Thyroid gland (tissue), 4 donors: ENCODE measurements around the gene MVB12B. TPM values are rescaled to one million over a fixed set of nuclear protein-coding genes. Genes with fewer than 3 reads are reported as not detected.

Source experiments
- DNase-seq, 2 donors: peaks; one replicate each; pipeline ENCODE4 v3.0.0-alpha.2; 2019
- H3K27ac ChIP-seq, 3 donors: fragments of 200-600 bp; sonication (generic); 1 replicate in 2 of 3; 2 replicates in 1 of 3; pipeline ENCODE4 v1.5.1; 2016 to 2019; ENCODE audit warnings: mild to moderate bottlenecking in 1 of 3, moderate library complexity in 1 of 3
- H3K27me3 ChIP-seq: fragments of 200-600 bp; sonication (generic); one replicate; pipeline ENCODE4 v1.5.1; 2019
- H3K36me3 ChIP-seq, 2 donors: fragments of 200-600 bp; sonication (generic); one replicate each; pipeline ENCODE4 v1.5.1; 2016 to 2019
- H3K4me1 ChIP-seq, 2 donors: fragments of 200-600 bp; sonication (generic); one replicate each; pipeline ENCODE4 v1.5.1; 2017 to 2019
- H3K4me3 ChIP-seq, 3 donors: fragments of 200-600 bp; sonication (generic); replicated peaks in 1 of 3; 1 replicate in 2 of 3; 2 replicates in 1 of 3; pipeline ENCODE4 v1.5.1; 2016; ENCODE audit warnings: mild to moderate bottlenecking in 1 of 3
- H3K9me3 ChIP-seq: fragments of 200-600 bp; sonication (generic); one replicate; pipeline ENCODE4 v1.5.1; 2017
- POLR2A ChIP-seq, 2 donors: fragments of 450-650 bp; IDR thresholded peaks; one replicate each; pipeline ENCODE4 v1.6.1; 2017; ENCODE audit warnings: antibody characterized with exemption in 2 of 2, mild to moderate bottlenecking in 2 of 2, moderate library complexity in 1 of 2
- WGBS, 2 donors: methylation state at CpG; one replicate each; pipeline ENCODE4 v1.1.5; 2017; 5-methylcytosine and 5-hydroxymethylcytosine counted together
- intact Hi-C: fragments of 100-400 bp; cut with DNase I; formaldehyde crosslinking; loops from one replicate; pipeline ENCODE4 v1.15.1; 2023
- total RNA-seq, 4 donors: library from RNA; depleted of rRNA; stranded (reverse); fragments of >200 nt; gene quantifications; one replicate each; pipeline ENCODE4 v1.2.3, GENCODE V29; 2016
- TF ChIP-seq, protein P1 (sequence below), 6 experiments: fragments of 200-600 bp in 3 of 6; fragments of 450-650 bp in 3 of 6; sonication (generic) in 3 of 6; IDR thresholded peaks; one replicate each; pipeline ENCODE4 v1.5.1; 2016 to 2019; ENCODE audit warnings: antibody characterized with exemption in 6 of 6, mild to moderate bottlenecking in 2 of 6, inconsistent platforms in 1 of 6, moderate library complexity in 1 of 6

MVB12B gene
- total RNA-seq, 4 donors from 2014 or later, result 13.4 to 19.3 (median 15.5) TPM

DNA sequence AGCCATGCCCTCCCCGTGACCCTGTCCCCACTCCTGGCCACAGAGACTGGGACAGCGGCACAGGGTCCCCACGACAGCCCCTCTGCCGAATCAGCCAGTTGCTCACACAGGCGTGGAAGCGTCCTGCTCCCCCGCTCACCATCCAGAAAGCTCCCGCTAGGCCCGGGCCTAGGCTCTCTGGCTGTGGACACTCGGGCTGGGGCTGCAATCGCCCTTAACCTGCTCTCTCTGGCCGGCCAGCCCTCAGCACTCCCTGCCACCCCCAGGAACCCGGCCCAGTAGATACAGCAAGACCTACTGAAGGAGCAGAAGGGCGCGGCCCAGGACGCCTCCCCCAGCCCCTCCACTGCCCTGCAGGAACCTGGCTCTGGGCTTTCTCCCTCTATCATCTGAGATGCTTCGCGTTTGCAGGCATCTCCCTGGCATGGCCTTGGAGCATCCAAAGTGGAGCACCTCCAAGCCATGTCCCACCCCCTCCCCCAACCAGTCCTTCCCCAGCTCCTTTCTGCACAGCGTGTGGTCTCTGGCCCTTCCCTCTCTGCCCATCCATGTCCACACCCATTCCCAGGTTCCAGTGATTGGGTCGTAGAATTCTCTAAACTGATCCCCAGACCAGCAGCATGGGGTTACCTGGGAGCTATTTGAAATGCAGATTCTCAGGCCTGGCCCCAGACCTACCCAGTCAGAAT lies 173.4 kb downstream of the MVB12B start:
- H3K27ac ChIP-seq, result no peak overlapping the region
- H3K4me3 ChIP-seq, result peak overlapping the region in 1 of 3 donors; percentile 28
- intact Hi-C loops, result loop anchor here (5.0 to 10.0 kb wide), 3 partner anchors 57 to 285 kb away; no protein-coding TSS in a partner anchor
- H3K27me3 ChIP-seq, result no peaks in the 10 kb centered on the region
- no peak for DNase-seq
- WGBS, 2 donors, result 46 to 68% methylated on average over 10 to 14 of the region's 20 CpGs
- H3K4me1 ChIP-seq, result peaks cover 6 to 15% of the 10 kb centered on the region in 2 donors
- no peak for TF ChIP-seq POLR2A (IDR thresholded peaks at IDR 0.05)
- TF ChIP-seq, protein P1, sequence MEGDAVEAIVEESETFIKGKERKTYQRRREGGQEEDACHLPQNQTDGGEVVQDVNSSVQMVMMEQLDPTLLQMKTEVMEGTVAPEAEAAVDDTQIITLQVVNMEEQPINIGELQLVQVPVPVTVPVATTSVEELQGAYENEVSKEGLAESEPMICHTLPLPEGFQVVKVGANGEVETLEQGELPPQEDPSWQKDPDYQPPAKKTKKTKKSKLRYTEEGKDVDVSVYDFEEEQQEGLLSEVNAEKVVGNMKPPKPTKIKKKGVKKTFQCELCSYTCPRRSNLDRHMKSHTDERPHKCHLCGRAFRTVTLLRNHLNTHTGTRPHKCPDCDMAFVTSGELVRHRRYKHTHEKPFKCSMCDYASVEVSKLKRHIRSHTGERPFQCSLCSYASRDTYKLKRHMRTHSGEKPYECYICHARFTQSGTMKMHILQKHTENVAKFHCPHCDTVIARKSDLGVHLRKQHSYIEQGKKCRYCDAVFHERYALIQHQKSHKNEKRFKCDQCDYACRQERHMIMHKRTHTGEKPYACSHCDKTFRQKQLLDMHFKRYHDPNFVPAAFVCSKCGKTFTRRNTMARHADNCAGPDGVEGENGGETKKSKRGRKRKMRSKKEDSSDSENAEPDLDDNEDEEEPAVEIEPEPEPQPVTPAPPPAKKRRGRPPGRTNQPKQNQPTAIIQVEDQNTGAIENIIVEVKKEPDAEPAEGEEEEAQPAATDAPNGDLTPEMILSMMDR (IDR thresholded peaks at IDR 0.05), result no peak
- H3K36me3 ChIP-seq, result peaks cover 0 to 8% of the 10 kb centered on the region in 2 donors
- no peaks in the 10 kb centered on the region for H3K9me3 ChIP-seq

DNA sequence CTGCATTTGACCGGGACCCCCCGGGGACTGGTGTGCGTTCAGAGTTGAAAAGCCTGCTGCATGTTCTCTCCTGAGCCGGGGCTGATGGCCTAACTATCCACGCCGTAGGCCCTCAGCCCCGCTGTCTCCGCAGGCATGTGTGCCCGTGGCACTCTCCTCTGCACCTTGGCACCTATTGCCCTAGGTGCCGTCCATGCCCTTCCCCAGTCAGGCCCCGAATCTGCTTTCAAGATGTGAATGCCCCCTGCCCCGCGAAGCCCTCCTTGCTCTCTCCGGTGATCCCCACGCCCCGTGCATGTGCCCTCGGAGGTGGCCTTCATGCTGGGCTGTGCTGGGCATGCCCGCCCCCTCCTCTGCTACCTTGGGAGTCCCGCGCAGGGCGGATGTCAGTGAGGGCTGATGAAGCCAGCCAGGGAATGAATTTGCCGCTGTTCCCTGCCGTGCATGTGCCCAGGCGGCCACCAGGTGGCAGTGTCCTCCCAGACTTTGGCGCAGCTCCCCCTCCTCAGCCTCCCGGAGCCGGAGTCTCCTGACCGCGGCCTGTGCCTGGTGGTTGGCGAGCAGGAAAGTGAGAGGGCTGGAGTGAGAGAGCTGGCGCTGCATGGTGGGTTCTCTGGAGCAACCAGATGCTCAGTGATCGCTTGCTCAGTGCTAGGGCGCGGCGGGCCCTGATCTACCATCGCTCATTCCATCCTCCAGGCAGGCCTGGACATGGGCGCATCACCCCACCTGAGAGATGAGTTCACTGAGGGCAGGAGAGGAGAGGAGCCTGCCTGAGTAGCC lies 174.2 kb downstream of the MVB12B start:
- no peaks in the 10 kb centered on the region for H3K27me3 ChIP-seq
- WGBS, 2 donors, result 21 to 33% methylated on average over 19 to 22 of the region's 37 CpGs
- no peak for TF ChIP-seq POLR2A (IDR thresholded peaks at IDR 0.05)
- TF ChIP-seq, protein P1 (IDR thresholded peaks at IDR 0.05), result peak; percentile 83 to 99 (median 94)
- H3K27ac ChIP-seq, result no peak overlapping the region
- DNase-seq, result peak; percentile 73 to 79
- intact Hi-C loops, result loop anchor here (5.0 to 10.0 kb wide), 3 partner anchors 57 to 284 kb away; no protein-coding TSS in a partner anchor
- H3K4me3 ChIP-seq, result no peak overlapping the region
- peaks cover 0 to 8% of the 10 kb centered on the region in 2 donors for H3K36me3 ChIP-seq
- H3K9me3 ChIP-seq, result no peaks in the 10 kb centered on the region
- peaks cover 6 to 15% of the 10 kb centered on the region in 2 donors for H3K4me1 ChIP-seq

DNA sequence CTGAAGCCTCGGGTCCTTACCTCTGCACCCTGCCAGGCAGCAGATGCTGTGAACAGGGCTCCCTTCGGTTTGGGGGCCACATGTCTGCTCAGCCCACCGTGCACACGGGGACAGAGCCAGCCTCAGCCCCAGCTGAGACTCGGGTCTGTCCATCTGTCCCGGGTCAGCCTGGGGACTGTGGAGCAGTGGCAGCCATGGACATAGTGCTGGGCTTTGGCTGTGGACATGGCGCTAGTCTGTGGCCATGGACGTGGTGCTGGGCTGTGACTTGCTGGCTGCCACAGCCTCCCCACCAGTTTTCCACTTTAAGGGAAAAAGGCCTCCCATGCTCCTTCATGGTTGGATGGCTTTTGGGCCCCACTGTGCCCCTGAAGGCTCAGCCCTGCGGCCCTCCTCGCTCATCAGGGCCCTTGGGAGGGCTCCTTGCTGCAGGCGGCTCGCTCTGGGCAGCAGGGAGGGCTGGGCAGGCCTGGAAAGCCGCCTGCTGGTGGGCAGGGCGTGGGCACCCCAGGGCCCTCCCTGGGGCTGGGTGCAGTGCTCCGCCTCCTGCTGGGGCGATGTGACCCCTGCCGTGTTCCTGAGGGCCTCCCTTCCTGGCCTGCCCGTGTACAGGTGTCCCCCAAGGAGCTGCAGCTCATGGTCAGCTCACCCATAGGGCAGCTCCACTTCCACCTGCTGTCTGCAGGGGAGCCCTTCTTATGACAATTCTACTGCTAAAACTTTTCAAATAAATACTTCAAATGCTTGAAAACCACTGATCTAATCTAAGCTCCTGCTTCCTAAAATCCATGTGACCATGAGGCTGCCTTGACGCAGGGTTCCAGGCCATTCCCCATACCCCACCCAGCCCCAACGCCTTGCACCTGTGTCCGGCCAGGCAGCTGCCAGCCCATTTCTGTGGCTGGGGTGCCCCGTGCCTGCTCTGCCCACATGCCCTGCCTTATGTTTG lies 175.0 kb downstream of the MVB12B start:
- Histone ChIP-seq H3K4me3 (no peak overlapping the region), H3K4me1 (peaks cover 6 to 15% of the 10 kb centered on the region in 2 donors), H3K27ac (no peak overlapping the region), H3K27me3 (no peaks in the 10 kb centered on the region), H3K9me3 (no peaks in the 10 kb centered on the region), H3K36me3 (peaks cover 0 to 8% of the 10 kb centered on the region in 2 donors)
- no peak for TF ChIP-seq POLR2A (IDR thresholded peaks at IDR 0.05)
- TF ChIP-seq, protein P1 (IDR thresholded peaks at IDR 0.05), result no peak
- 92 to 94% methylated on average over 9 to 14 of the region's 22 CpGs for WGBS, 2 donors
- intact Hi-C loops, result loop anchor here (5.0 to 10.0 kb wide), 3 partner anchors 56 to 283 kb away; no protein-coding TSS in a partner anchor
- no peak for DNase-seq

DNA sequence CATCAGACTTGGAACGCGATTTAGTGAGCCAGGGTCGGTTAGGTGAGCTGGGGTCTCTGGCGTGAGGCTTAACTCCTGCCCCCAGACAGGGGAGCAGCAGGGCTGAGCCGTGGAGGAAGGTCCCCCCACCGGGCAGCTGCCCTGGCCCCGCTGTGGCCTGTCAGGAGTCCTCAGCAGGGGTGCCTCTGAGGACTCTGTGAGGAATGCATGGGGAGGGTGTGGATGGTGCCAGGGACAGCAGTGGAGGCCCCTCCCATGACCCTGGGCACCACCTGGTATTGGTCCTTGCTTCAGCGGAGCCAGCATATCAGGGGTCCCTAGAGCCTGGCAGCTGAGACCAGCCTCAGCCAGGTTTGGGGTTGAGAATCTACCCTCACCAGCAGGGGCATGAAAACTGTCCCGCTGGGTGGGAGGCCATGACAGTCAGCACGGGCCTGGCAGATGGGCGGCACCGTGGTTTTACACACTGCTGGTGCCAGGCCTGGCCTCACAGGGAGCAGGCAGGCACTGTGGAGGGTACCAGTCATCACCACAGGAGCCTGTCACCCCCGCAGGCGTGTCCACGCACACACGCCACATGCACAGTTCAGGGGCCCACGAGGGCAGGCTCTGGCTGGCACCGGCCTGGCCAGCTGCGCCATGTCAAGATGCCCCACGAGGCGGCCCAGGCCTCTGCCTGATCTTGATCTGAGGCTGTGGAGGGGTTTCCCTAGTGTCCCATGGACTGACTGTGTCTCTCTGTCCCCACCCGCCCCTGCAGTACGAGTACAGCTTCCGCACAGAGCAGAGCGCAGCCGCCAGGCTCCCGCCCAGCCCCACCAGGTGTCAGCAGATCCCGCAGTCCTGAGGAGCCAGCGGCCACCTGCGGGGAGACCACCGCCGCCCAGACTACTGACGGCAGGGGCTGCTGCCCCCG lies 176.0 kb downstream of the MVB12B start:
- no peaks in the 10 kb centered on the region for H3K9me3 ChIP-seq
- WGBS, 2 donors, result 81 to 97% methylated on average over 4 to 14 of the region's 34 CpGs
- no peak overlapping the region for H3K4me3 ChIP-seq
- DNase-seq, result no peak
- no peak for TF ChIP-seq POLR2A (IDR thresholded peaks at IDR 0.05)
- TF ChIP-seq, protein P1 (IDR thresholded peaks at IDR 0.05), result no peak
- H3K4me1 ChIP-seq, result peaks cover 6 to 15% of the 10 kb centered on the region in 2 donors
- intact Hi-C loops, result loop anchor here (5.0 to 10.0 kb wide), 3 partner anchors 55 to 282 kb away; no protein-coding TSS in a partner anchor
- H3K36me3 ChIP-seq, result peaks cover 0 to 8% of the 10 kb centered on the region in 2 donors
- H3K27me3 ChIP-seq, result no peaks in the 10 kb centered on the region
- no peak overlapping the region for H3K27ac ChIP-seq
